Activated CD4-positive, alpha-beta T cell treated with anti-CD3 and anti-CD28 coated beads, Interleukin-2, Interleukin-4, amounts not matched to agents 100 ng/mL and 50 ng/mL, durations not matched to agents 16 hours and 8 hours (primary cell): ENCODE data around the gene PRDM15.

Source experiments
- DNase-seq: peaks from one replicate; pipeline ENCODE4 v3.0.0-alpha.2; 2020; ENCODE audit warnings: low spot score

PRDM15 gene

DNA sequence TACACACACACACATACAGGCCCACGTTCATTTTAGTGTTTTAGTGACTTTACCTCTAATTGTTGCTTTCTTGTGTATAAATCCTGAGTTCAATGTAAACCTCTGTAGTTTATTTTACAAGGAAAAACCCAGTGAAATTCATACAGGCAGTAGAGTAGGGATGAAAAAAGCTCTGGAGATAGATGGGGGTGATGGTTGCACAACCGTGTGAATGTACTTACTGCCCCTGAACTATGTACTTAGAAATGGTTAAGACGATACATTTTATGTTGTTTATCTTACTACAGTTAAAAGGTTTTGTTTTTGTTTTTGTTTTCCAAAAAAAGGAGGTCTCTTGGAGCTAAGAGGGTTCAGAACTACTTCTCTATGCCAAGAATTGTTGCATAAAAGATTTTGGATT, 29.7 kb upstream of the PRDM15 start:
- no peak for DNase-seq

DNA sequence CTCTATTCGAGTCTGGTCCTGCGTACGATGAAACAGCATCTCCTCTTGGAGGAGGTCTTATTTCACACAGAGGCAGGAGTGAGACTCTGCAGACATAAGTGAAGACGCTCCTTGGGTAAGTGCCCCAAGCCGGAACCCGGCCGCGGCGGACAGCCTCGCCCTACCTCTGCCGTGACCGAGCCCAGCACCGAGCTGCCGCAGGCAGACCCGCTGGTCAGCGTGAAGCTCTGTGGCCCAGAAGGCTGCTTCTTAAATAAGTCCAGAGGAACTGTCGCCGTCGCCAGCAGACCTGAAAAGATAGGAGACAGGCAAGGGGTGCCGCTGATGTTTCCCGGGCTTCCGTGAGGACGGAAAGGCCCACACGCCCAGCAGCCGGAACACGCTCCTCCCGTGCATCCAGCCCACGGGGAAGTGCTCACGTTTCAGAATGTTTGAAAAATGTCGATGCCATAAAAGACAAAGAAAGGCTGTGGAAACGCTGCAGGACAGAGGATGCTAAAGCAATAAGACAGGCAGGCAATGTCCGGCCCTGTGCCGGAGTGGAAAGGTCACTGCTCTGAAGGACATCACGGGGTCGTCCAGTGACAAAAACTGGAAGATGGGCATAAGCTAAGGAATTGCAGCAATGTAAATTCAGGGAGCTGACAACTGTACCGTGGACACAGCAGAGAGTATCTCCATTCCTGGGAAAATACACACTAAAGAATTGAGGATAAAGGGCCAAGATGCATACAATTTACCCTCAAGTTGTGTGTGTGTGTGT, 28.5 kb upstream of the PRDM15 start:
- no peak for DNase-seq

- no peak for DNase-seq
Observed at GRCh38 chr21:41906770-41907169, 27.6 kb upstream of the PRDM15 start.

GRCh38 chr21:41903559-41904351, 24.6 kb upstream of the PRDM15 start:
- no peak for DNase-seq

GRCh38 chr21:41902946-41903345, 23.8 kb upstream of the PRDM15 start:
- no peak for DNase-seq

- no peak for DNase-seq
Observed at GRCh38 chr21:41901782-41902181, 22.6 kb upstream of the PRDM15 start.

GRCh38 chr21:41901099-41901498, 22.0 kb upstream of the PRDM15 start:
- peak; percentile 61 for DNase-seq

GRCh38 chr21:41900401-41900800, 21.3 kb upstream of the PRDM15 start:
- no peak for DNase-seq

GRCh38 chr21:41899426-41900202, 20.5 kb upstream of the PRDM15 start:
- DNase-seq, result peak; percentile 60

- DNase-seq, result no peak
Observed at GRCh38 chr21:41898998-41899397, 19.9 kb upstream of the PRDM15 start.

GRCh38 chr21:41897700-41898099, 18.6 kb upstream of the PRDM15 start:
- DNase-seq, result no peak

DNA sequence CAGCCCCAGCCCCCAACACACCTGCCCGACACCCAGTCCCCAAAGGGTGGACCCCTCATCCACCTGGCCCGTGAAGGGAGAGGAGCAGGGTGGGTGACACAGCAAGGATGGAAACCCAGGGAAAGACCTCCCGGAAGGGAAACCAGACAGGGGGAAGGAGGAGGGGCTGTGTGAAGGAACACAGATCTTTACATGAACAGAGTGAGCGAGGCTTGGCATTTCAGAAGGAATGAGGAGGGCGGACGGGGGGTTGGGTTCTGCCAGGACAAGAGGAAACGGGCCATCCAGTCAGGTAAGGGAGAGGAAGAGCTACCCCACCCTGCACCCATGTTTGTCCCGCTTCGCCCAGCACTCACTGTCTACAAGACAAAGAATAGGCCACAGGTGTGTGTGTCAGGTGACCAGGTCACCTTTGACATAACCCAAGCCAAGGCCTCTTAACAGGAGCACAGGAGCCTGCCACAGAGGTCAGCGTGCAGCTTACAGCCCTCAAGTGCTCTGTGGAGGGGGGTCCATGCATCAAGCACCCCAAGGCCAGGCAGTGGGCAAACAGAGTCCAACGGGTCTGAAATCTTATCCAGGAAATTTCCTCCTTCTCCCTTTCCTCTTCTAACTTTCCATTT, 18.0 kb upstream of the PRDM15 start:
- DNase-seq, result no peak

- no peak for DNase-seq
Observed at GRCh38 chr21:41895643-41896493, 16.7 kb upstream of the PRDM15 start.

DNA sequence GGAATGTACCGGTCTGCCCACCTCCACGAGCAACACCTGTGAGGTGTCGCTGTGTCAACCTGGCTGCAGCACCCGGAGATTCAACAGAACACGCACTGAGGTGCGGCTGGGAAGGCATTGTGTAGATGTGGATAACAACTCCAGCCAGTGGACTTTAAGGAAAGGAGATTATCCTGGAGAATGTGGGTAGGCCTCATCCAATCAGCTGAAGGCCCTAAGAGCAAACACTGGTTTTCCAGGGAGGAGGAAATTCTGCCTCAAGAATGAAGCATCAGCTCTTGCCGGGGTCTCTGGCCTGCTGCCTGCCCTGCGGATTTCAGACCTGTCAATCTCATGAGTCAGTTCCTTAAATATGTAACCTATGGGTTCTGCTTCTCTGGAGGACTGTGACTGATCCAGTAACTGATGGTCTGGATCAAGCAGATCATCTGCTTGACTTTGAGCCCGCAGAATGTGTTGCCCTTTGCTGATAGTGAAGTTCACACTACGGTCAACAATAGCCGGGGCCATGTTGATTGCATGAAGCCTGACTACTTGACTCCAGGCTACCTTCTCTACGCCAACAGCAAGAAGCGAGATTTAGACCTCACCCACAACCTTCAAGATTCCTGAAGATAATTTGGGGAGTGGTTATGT, 15.9 kb upstream of the PRDM15 start:
- no peak for DNase-seq

DNA sequence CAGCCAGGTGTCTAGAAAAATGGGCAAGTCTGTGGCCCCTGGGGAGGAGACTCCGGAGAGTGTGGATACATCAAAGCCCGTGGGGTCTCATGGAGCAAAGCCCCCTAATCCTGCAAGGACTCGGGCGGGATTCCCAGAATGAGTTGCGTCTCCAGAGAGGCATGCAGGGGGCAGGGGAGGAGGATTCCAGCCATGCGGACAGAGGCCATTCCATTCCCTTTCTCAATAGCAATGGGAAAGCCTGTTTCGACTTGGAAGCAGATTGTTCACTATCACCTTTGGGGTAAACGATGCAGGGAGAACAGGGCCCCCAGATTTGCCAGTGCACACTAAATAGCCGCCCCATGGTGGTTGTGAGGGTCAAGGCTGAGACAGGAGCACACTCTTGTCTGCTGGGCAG, 15.4 kb upstream of the PRDM15 start:
- DNase-seq, result no peak

DNA sequence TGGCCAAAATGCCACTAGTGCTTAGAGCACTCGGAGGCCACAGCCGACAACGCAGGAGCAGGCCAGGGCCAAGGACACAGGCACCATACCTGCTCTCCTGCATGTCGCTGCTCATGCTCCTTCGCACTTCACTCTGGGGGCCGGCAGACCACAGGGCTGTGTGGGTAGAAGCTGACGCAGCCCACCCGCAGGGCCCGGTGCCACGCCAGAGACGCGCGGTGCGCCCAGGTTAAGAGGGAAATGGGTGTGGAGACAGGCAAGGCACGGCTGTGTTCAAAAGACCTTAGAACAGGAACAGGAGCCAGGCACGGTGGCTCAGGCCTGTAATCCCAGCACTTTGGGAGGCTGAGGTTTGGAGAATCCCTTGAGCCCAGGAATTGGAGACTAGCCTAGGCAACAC, 13.6 kb upstream of the PRDM15 start:
- no peak for DNase-seq

DNA sequence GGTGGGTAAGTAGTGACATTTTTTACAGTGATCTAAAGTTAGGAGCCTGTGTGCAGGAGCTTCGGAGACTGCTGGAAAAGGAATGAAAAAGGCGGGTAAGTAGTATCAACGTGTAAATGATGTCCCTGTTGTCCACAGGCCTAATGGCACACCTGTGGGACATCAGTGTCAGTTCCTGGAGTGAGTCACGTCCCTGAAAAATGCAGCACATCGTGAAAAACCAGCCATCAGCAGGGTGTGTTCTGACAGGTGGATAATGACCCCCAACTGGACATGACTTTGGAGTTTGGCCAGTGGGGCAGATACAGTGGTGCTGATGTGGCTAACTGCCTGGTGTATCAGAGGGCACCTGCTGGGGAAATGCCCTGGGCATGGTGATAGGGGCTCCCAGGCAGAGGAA, 12.0 kb upstream of the PRDM15 start:
- DNase-seq, result no peak

DNA sequence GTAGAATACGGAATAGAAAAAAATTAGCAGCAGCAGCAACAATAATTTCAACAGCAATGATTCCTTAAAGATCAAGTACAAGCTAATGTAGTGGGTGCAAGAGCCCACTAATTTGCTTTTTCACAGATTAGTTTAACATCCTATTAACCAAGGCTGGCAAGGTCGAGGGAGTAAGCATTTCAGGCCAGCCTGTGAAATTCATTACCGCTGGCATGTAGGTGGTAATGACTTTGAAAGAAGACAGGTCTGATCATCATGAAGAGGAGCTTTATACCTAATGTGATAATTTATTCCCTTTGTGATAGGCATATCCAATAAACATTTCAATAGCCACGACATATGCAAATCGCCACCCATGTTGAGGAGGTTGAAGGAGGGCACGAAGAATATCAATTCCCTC, 11.2 kb upstream of the PRDM15 start:
- no peak for DNase-seq

- DNase-seq, result no peak
Observed at GRCh38 chr21:41888749-41889376, 9.7 kb upstream of the PRDM15 start.

GRCh38 chr21:41887667-41888066, 8.5 kb upstream of the PRDM15 start:
- DNase-seq, result no peak
